Ishikawa (cell line): ENCODE results near the gene CKAP4.

Experiments
- CEBPB ChIP-seq: IDR thresholded peaks from 2 replicates; pipeline ENCODE4 v1.6.1; 2012
- EGR1 ChIP-seq: IDR thresholded peaks from 2 replicates; pipeline ENCODE4 v1.6.1; 2012
- YY1 ChIP-seq: IDR thresholded peaks from 2 replicates; pipeline ENCODE4 v1.6.1; 2012; ENCODE audit warnings: low read depth
- TF ChIP-seq, protein P1 (sequence below): IDR thresholded peaks from 2 replicates; pipeline ENCODE4 v1.6.1; 2012

DNA sequence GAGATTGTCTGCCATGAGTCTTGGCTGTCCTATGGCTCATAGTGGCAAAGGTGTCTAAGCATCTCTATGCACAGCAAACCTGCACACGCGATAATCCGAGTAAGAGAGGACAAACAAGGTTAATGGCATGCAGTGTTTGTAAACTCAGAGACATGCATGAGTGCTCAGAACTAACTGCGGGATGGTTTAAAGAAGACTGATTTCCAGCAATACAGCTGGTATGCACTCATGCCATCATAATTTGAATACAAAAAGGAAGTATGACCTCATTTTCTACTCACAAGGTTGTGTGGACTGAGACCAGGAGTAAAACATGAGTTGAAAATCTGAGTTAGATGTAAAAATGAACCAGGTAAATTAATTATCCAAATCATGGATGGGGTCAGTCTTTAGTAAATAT lies 38.2 kb upstream of the CKAP4 start:
- TF ChIP-seq YY1 (no peak), CEBPB (no peak), EGR1 (no peak)
- TF ChIP-seq, protein P1, sequence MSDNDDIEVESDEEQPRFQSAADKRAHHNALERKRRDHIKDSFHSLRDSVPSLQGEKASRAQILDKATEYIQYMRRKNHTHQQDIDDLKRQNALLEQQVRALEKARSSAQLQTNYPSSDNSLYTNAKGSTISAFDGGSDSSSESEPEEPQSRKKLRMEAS, result no peak
